ENCODE measurements around the gene DNAH14. TPM values are rescaled to one million over a fixed set of nuclear protein-coding genes. Genes with fewer than 3 reads are reported as not detected.

The DNAH14 gene
- total and polyA plus RNA-seq, 10 of the 15 experiments (the other 5 are each of a cell fraction or from before 2014, with no cell fraction given), result 2.0 to 7.9 (median 4.8) TPM

GRCh38 chr1:225097175-225097574 is 167.7 kb downstream of the DNAH14 start:
- no peaks in the 10 kb centered on the region for H3K27me3 ChIP-seq (replicated peaks in 1 of 2; ENCODE audit: control insufficient read depth in 2 of 2, insufficient read depth in 2 of 2, low read length in 1 of 2)
- no peak overlapping the region for H3K9ac ChIP-seq (ENCODE audit: control insufficient read depth, insufficient read depth, low read length)
- no TSS peak for BruUV-seq (replicated peaks)
- H3K36me3 ChIP-seq (ENCODE audit: control insufficient read depth in 2 of 2, insufficient read depth in 2 of 2, low read length in 1 of 2), result no peaks in the 10 kb centered on the region
- ChIA-PET CTCF (no interaction called here), RAD21 (ENCODE audit: unreplicated experiment) (no interaction called here), SMC1A (ENCODE audit: uncharacterized antibody, unreplicated experiment) (no interaction called here), POLR2A (no interaction called here)
- ATAC-seq, result no peak
- no peaks in the 10 kb centered on the region for H3K9me3 ChIP-seq (replicated peaks; ENCODE audit: control insufficient read depth, insufficient read depth, low read length)
- DNase-seq (ENCODE audit: low read depth, low spot score), result no peak
- WGBS (ENCODE audit: insufficient coverage, insufficient replicate concordance, low lambda C conversion rate, missing lambda C conversion rate), result 0% methylated on average over 3 of the region's 3 CpGs
- H3K27ac ChIP-seq (ENCODE audit: control insufficient read depth, insufficient read depth), result no peak overlapping the region
- H3K4me2 ChIP-seq (ENCODE audit: control insufficient read depth, insufficient read depth), result no peak overlapping the region
- H4K20me1 ChIP-seq (ENCODE audit: control insufficient read depth, insufficient read depth), result no peaks in the 10 kb centered on the region
- no peak overlapping the region for H2AFZ ChIP-seq (ENCODE audit: control insufficient read depth, low read depth, low read length)
- no peaks in the 10 kb centered on the region for H3K79me2 ChIP-seq (ENCODE audit: control insufficient read depth, insufficient read depth, low read length)
- no peak for TF ChIP-seq ZNF24 (IDR thresholded peaks at IDR 0.05)
- no peak for TF ChIP-seq TAF1 (IDR thresholded peaks at IDR 0.05; ENCODE audit: borderline replicate concordance, low read depth, low read length)
- TF ChIP-seq ATF7 (IDR thresholded peaks at IDR 0.05; ENCODE audit: low read depth), result no peak
- no peak for TF ChIP-seq SKIL (IDR thresholded peaks at IDR 0.05; ENCODE audit: low read depth, poor library complexity, severe bottlenecking)
- TF ChIP-seq SMC3 (IDR thresholded peaks at IDR 0.05; ENCODE audit: borderline replicate concordance, low read length), result no peak
- H3K4me1 ChIP-seq (ENCODE audit: control insufficient read depth, insufficient read depth, low read length), result no peaks in the 10 kb centered on the region
- intact Hi-C loops (cut with micrococcal nuclease; ENCODE audit: unreplicated experiment), result no loop called here
- in situ Hi-C loops (cut with MboI), result no loop called here
- FAIRE-seq, result no peak
- no peak overlapping the region for H3K4me3 ChIP-seq

GRCh38 chr1:225111000-225111399 is 181.5 kb downstream of the DNAH14 start:
- BruUV-seq (replicated peaks), result no TSS peak
- Histone ChIP-seq H3K4me3 (no peak overlapping the region), H3K79me2 (ENCODE audit: control insufficient read depth, insufficient read depth, low read length) (no peaks in the 10 kb centered on the region), H3K4me1 (ENCODE audit: control insufficient read depth, insufficient read depth, low read length) (no peaks in the 10 kb centered on the region), H3K27ac (ENCODE audit: control insufficient read depth, insufficient read depth) (no peak overlapping the region), H3K27me3 (replicated peaks in 1 of 2; ENCODE audit: control insufficient read depth in 2 of 2, insufficient read depth in 2 of 2, low read length in 1 of 2) (no peaks in the 10 kb centered on the region), H3K9ac (ENCODE audit: control insufficient read depth, insufficient read depth, low read length) (no peak overlapping the region), H4K20me1 (ENCODE audit: control insufficient read depth, insufficient read depth) (no peaks in the 10 kb centered on the region), H3K36me3 (ENCODE audit: control insufficient read depth in 2 of 2, insufficient read depth in 2 of 2, low read length in 1 of 2) (no peaks in the 10 kb centered on the region), H3K9me3 (replicated peaks; ENCODE audit: control insufficient read depth, insufficient read depth, low read length) (no peaks in the 10 kb centered on the region), H3K4me2 (ENCODE audit: control insufficient read depth, insufficient read depth) (no peak overlapping the region), H2AFZ (ENCODE audit: control insufficient read depth, low read depth, low read length) (no peak overlapping the region)
- DNase-seq (ENCODE audit: low read depth, low spot score) (no peak), FAIRE-seq (no peak), ATAC-seq (no peak)
- RAD21 ChIA-PET (ENCODE audit: unreplicated experiment), result no interaction called here
- POLR2A ChIA-PET, result no interaction called here
- in situ Hi-C loops (cut with MboI) (no loop called here), intact Hi-C loops (cut with micrococcal nuclease; ENCODE audit: unreplicated experiment) (no loop called here)
- SMC1A ChIA-PET (ENCODE audit: uncharacterized antibody, unreplicated experiment), result no interaction called here
- CTCF ChIA-PET, result no interaction called here
- TF ChIP-seq NFXL1 (IDR thresholded peaks at IDR 0.05; ENCODE audit: borderline replicate concordance) (no peak), TCF3 (IDR thresholded peaks at IDR 0.05; ENCODE audit: borderline replicate concordance, insufficient read depth, low read depth, low read length) (no peak), ATF2 (IDR thresholded peaks at IDR 0.05; ENCODE audit: low read length) (no peak), TCF12 (IDR thresholded peaks at IDR 0.05; ENCODE audit: low read depth, low read length) (no peak)

All from GM12878 (cell line).